Upper lobe of left lung (tissue), 4 donors: ENCODE measurements around the gene TCF7L1.

Experiments
- CTCF ChIP-seq, 6 experiments: fragments of 450-650 bp in 4 of 6; fragments of 200-600 bp in 2 of 6; sonication (generic) in 2 of 6; IDR thresholded peaks; one replicate each; pipeline ENCODE4 v1.5.1; 2016 to 2019; ENCODE audit warnings: antibody characterized with exemption in 6 of 6
- EP300 ChIP-seq, 4 donors: sonication (generic); formaldehyde crosslinking; IDR thresholded peaks; one replicate each; pipeline ENCODE4 v1.5.1; 2017; ENCODE audit warnings: antibody characterized with exemption in 4 of 4, control low read depth in 2 of 4
- POLR2A ChIP-seq, 4 donors: fragments of 450-650 bp; IDR thresholded peaks; one replicate each; pipeline ENCODE4 v1.5.1; 2016 to 2017; ENCODE audit warnings: antibody characterized with exemption in 4 of 4, mild to moderate bottlenecking in 2 of 4
- POLR2AphosphoS5 ChIP-seq, 2 donors: sonication (generic); formaldehyde crosslinking; IDR thresholded peaks; one replicate each; pipeline ENCODE4 v1.5.1; 2017; ENCODE audit warnings: antibody characterized with exemption in 2 of 2

DNA sequence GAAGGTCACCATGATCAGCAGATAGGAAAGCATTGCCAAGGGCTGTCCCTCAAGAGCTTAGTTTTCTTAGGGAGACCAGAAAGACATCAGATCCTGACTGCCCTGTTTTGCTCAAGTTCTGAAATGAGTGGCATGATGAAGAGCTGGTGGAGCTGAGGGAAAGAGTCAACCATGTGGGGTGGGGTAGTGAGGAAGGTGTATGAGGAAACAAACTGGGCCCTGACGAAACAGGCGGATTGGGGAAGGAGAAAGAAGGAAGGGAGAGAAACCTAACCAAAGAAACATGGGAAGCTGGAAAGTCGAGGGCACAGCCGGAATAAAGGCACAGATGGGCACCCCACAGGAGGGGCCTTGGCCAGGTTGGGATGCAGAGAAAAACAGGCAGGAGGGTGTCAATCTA is 186.6 kb downstream of the TCF7L1 start:
- TF ChIP-seq CTCF (IDR thresholded peaks at IDR 0.05) (no peak), POLR2A (IDR thresholded peaks at IDR 0.05) (no peak), POLR2AphosphoS5 (IDR thresholded peaks at IDR 0.05) (no peak), EP300 (IDR thresholded peaks at IDR 0.05) (no peak)
